HepG2 (cell line): ENCODE measurements around the gene CDC27. TPM values are rescaled to one million over a fixed set of nuclear protein-coding genes. Genes with fewer than 3 reads are reported as not detected.

Experiments
- KDM3A ChIP-seq: IDR thresholded peaks from 2 replicates; pipeline ENCODE4 v1.6.1; 2018; ENCODE audit warnings: low read depth, missing compliant biosample characterization
- PHF21A ChIP-seq: sonication (generic); formaldehyde crosslinking; IDR thresholded peaks from 2 replicates; pipeline ENCODE4 v1.5.0; 2020; ENCODE audit warnings: mild to moderate bottlenecking, missing genetic modification reagents
- SSRP1 ChIP-seq: IDR thresholded peaks from 2 replicates; pipeline ENCODE4 v1.6.1; 2016; ENCODE audit warnings: control low read depth
- USF2 ChIP-seq, 2 experiments: sonication (generic) in 1 of 2; formaldehyde crosslinking in 1 of 2; IDR thresholded peaks; 2 replicates each; pipeline versions ENCODE4 v1.5.1 to v1.6.1; 2011 to 2020; ENCODE audit warnings: borderline replicate concordance in 1 of 2, low read depth in 1 of 2, low read length in 1 of 2, mild to moderate bottlenecking in 1 of 2, missing genetic modification reagents in 1 of 2, moderate library complexity in 1 of 2
- ZBTB14 ChIP-seq: sonication (generic); formaldehyde crosslinking; IDR thresholded peaks from 2 replicates; pipeline ENCODE4 v1.4.0; 2020; ENCODE audit warnings: missing genetic modification reagents
- ZFP82 ChIP-seq: sonication (generic); formaldehyde crosslinking; IDR thresholded peaks from 2 replicates; pipeline ENCODE4 v1.5.1; 2020; ENCODE audit warnings: mild to moderate bottlenecking, missing genetic modification reagents, borderline replicate concordance
- ZNF180 ChIP-seq: sonication (generic); formaldehyde crosslinking; IDR thresholded peaks from 2 replicates; pipeline ENCODE4 v1.4.0; 2020; ENCODE audit warnings: low read depth, missing genetic modification reagents, borderline replicate concordance
- ZNF382 ChIP-seq: sonication (generic); formaldehyde crosslinking; IDR thresholded peaks from 2 replicates; pipeline ENCODE4 v1.5.0; 2020; ENCODE audit warnings: missing genetic modification reagents, mild to moderate bottlenecking, borderline replicate concordance
- ZNF704 ChIP-seq: sonication (generic); formaldehyde crosslinking; IDR thresholded peaks from 2 replicates; pipeline ENCODE4 v1.8.1; 2023; ENCODE audit warnings: mild to moderate bottlenecking, inconsistent platforms, moderate library complexity, missing genetic modification reagents, borderline replicate concordance
- polyA plus RNA-seq, 8 experiments: library from polyadenylated mRNA; depleted of rRNA in 3 of 8; stranded (reverse) in 7 of 8; unstranded in 1 of 8; fragments of >200 nt; fragmentation: Illumina TruSeq in 4 of 8; extraction: Trizol in 4 of 8; gene quantifications; 2 replicates each; pipeline versions ENCODE4 v1.2.1 to v1.2.3, GENCODE V29; 2011 to 2016; ENCODE audit warnings: low read depth in 4 of 8, missing spikeins in 1 of 8, mixed read lengths in 1 of 8; ENCODE audit not compliant: insufficient read depth in 1 of 8
- total RNA-seq, 5 experiments: library from RNA; depleted of rRNA; stranded (reverse); fragments of >200 nt; fragmentation: Illumina TruSeq; extraction: Trizol; gene quantifications; 2 replicates each; pipeline ENCODE4 v1.2.3, GENCODE V29; 2016; ENCODE audit warnings: low read depth in 1 of 5
- TF ChIP-seq, protein P1 (sequence below): sonication (generic); formaldehyde crosslinking; IDR thresholded peaks from 2 replicates; pipeline ENCODE4 v1.5.0; 2020; ENCODE audit warnings: mild to moderate bottlenecking, missing genetic modification reagents, borderline replicate concordance
- TF ChIP-seq, protein P2 (sequence below): sonication (generic); formaldehyde crosslinking; IDR thresholded peaks from 2 replicates; pipeline ENCODE4 v1.4.0; 2020; ENCODE audit warnings: missing genetic modification reagents
- TF ChIP-seq, protein P3 (sequence below): sonication (generic); formaldehyde crosslinking; IDR thresholded peaks from 2 replicates; pipeline ENCODE4 v1.5.0; 2020; ENCODE audit warnings: mild to moderate bottlenecking, missing genetic modification reagents, moderate library complexity

Gene CDC27
- total and polyA plus RNA-seq, 2 of the 13 experiments (the other 11 are each of a cell fraction or from before 2014, with no cell fraction given), result 80.7 to 102 TPM

- TF ChIP-seq, protein P1, sequence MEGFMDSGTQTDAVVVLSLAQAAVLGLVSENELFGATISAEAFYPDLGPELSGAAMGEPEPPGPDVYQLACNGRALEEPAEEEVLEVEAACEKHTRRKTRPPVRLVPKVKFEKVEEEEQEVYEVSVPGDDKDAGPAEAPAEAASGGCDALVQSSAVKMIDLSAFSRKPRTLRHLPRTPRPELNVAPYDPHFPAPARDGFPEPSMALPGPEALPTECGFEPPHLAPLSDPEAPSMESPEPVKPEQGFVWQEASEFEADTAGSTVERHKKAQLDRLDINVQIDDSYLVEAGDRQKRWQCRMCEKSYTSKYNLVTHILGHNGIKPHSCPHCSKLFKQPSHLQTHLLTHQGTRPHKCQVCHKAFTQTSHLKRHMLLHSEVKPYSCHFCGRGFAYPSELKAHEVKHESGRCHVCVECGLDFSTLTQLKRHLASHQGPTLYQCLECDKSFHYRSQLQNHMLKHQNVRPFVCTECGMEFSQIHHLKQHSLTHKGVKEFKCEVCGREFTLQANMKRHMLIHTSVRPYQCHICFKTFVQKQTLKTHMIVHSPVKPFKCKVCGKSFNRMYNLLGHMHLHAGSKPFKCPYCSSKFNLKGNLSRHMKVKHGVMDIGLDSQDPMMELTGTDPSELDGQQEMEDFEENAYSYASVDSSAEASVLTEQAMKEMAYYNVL (CRISPR knock-in tag), result peak; percentile 97
- TF ChIP-seq ZNF382 (CRISPR knock-in tag), result no peak
- TF ChIP-seq ZNF180 (CRISPR knock-in tag), result peak; percentile 90; the same call in 1 of the 2 replicates
- peak; percentile 12; the same call in 1 of the 2 replicates for TF ChIP-seq ZBTB14 (CRISPR knock-in tag)
- TF ChIP-seq, protein P2, sequence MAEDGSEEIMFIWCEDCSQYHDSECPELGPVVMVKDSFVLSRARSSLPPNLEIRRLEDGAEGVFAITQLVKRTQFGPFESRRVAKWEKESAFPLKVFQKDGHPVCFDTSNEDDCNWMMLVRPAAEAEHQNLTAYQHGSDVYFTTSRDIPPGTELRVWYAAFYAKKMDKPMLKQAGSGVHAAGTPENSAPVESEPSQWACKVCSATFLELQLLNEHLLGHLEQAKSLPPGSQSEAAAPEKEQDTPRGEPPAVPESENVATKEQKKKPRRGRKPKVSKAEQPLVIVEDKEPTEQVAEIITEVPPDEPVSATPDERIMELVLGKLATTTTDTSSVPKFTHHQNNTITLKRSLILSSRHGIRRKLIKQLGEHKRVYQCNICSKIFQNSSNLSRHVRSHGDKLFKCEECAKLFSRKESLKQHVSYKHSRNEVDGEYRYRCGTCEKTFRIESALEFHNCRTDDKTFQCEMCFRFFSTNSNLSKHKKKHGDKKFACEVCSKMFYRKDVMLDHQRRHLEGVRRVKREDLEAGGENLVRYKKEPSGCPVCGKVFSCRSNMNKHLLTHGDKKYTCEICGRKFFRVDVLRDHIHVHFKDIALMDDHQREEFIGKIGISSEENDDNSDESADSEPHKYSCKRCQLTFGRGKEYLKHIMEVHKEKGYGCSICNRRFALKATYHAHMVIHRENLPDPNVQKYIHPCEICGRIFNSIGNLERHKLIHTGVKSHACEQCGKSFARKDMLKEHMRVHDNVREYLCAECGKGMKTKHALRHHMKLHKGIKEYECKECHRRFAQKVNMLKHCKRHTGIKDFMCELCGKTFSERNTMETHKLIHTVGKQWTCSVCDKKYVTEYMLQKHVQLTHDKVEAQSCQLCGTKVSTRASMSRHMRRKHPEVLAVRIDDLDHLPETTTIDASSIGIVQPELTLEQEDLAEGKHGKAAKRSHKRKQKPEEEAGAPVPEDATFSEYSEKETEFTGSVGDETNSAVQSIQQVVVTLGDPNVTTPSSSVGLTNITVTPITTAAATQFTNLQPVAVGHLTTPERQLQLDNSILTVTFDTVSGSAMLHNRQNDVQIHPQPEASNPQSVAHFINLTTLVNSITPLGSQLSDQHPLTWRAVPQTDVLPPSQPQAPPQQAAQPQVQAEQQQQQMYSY (CRISPR knock-in tag), result peak; percentile 79
- TF ChIP-seq USF2 (IDR thresholded peaks at IDR 0.05; ENCODE audit: low read depth, low read length), result no peak
- peak; percentile 59; the same call in 1 of the 2 replicates for TF ChIP-seq USF2 (CRISPR knock-in tag; IDR thresholded peaks at IDR 0.05; ENCODE audit: borderline replicate concordance)
- peak; percentile 95 for TF ChIP-seq PHF21A
- TF ChIP-seq SSRP1 (CRISPR knock-in tag), result 0 out of 2 replicates have a peak, but pooled peaks have one; percentile 90
- TF ChIP-seq ZFP82, result 0 out of 2 replicates have a peak, but pooled peaks have one; percentile 51
- TF ChIP-seq KDM3A (CRISPR knock-in tag), result peak; percentile 90
- TF ChIP-seq ZNF704 (CRISPR knock-in tag), result 0 out of 2 replicates have a peak, but pooled peaks have one; percentile 28
- TF ChIP-seq, protein P3, sequence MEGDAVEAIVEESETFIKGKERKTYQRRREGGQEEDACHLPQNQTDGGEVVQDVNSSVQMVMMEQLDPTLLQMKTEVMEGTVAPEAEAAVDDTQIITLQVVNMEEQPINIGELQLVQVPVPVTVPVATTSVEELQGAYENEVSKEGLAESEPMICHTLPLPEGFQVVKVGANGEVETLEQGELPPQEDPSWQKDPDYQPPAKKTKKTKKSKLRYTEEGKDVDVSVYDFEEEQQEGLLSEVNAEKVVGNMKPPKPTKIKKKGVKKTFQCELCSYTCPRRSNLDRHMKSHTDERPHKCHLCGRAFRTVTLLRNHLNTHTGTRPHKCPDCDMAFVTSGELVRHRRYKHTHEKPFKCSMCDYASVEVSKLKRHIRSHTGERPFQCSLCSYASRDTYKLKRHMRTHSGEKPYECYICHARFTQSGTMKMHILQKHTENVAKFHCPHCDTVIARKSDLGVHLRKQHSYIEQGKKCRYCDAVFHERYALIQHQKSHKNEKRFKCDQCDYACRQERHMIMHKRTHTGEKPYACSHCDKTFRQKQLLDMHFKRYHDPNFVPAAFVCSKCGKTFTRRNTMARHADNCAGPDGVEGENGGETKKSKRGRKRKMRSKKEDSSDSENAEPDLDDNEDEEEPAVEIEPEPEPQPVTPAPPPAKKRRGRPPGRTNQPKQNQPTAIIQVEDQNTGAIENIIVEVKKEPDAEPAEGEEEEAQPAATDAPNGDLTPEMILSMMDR, result no peak; the same call in none of the 2 replicates
Observed at GRCh38 chr17:47188876-47189731, at the start of gene CDC27 (continued).
